ENCODE results near the gene LPP.

DNA sequence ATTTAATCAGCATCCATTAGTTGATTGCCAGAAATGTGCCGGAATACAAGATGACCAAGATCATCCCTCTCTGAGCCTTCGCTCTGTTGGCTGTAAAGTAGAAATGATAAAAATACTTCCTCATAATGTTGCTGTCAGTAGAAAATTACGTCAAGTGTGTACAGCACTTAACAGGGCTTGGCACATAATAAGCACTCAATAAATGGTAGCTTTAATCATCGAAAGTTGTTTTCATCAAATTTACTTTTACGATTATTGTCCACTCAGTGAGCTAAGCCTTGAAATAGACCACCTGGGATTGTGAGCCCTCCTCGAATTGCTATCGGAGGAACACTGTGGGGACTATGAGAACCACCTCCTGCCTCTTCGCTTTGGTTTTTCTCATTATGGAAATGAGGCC, 716.5 kb downstream of the LPP start:
- TF ChIP-seq, protein P1, sequence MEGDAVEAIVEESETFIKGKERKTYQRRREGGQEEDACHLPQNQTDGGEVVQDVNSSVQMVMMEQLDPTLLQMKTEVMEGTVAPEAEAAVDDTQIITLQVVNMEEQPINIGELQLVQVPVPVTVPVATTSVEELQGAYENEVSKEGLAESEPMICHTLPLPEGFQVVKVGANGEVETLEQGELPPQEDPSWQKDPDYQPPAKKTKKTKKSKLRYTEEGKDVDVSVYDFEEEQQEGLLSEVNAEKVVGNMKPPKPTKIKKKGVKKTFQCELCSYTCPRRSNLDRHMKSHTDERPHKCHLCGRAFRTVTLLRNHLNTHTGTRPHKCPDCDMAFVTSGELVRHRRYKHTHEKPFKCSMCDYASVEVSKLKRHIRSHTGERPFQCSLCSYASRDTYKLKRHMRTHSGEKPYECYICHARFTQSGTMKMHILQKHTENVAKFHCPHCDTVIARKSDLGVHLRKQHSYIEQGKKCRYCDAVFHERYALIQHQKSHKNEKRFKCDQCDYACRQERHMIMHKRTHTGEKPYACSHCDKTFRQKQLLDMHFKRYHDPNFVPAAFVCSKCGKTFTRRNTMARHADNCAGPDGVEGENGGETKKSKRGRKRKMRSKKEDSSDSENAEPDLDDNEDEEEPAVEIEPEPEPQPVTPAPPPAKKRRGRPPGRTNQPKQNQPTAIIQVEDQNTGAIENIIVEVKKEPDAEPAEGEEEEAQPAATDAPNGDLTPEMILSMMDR (conservative IDR thresholded peaks at IDR 0.05; ENCODE audit: low read depth, low read length): no peak
- TF ChIP-seq, protein P2, sequence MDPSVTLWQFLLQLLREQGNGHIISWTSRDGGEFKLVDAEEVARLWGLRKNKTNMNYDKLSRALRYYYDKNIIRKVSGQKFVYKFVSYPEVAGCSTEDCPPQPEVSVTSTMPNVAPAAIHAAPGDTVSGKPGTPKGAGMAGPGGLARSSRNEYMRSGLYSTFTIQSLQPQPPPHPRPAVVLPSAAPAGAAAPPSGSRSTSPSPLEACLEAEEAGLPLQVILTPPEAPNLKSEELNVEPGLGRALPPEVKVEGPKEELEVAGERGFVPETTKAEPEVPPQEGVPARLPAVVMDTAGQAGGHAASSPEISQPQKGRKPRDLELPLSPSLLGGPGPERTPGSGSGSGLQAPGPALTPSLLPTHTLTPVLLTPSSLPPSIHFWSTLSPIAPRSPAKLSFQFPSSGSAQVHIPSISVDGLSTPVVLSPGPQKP (IDR thresholded peaks at IDR 0.05; ENCODE audit: borderline replicate concordance, low read depth, low read length): no peak
- TF ChIP-seq CEBPB (IDR thresholded peaks at IDR 0.05; ENCODE audit: low read depth, low read length) (no peak), POLR2A (IDR thresholded peaks at IDR 0.05; ENCODE audit: low read depth, low read length) (no peak), RCOR1 (IDR thresholded peaks at IDR 0.05; ENCODE audit: insufficient replicate concordance, low read length) (no peak)
